Effector memory CD8-positive, alpha-beta T cell (primary cell): ENCODE results near the gene PPM1M.
A peak's percentile ranks its signal among the peaks of the same experiment; 100 is the strongest.

Source experiments
- ATAC-seq: fragments of 150-1000 bp; cut with Tn5 transposase; replicated peaks from 2 replicates; pipeline ENCODE4 v1.10.0; 2021; ENCODE audit warnings: mild to moderate bottlenecking, moderate library complexity
- DNase-seq, 3 experiments: peaks; one replicate each; pipeline ENCODE4 v3.0.0; 2021
- H3K27ac Mint-ChIP-seq, 2 donors: one replicate each; pipeline ENCODE4 v1.8.0; 2022; ENCODE audit warnings: mild to moderate bottlenecking in 2 of 2, mixed read lengths in 2 of 2, moderate library complexity in 2 of 2
- H3K27me3 Mint-ChIP-seq, 2 donors: one replicate each; pipeline ENCODE4 v1.8.0; 2022; ENCODE audit warnings: mixed read lengths in 2 of 2
- H3K36me3 Mint-ChIP-seq: one replicate; pipeline ENCODE4 v1.8.0; 2022; ENCODE audit warnings: mild to moderate bottlenecking, moderate library complexity, mixed read lengths; ENCODE audit not compliant: insufficient read depth
- H3K4me1 Mint-ChIP-seq, 2 donors: one replicate each; pipeline ENCODE4 v1.8.0; 2022; ENCODE audit warnings: low read depth in 2 of 2, mixed read lengths in 2 of 2
- H3K4me3 Mint-ChIP-seq, 2 donors: one replicate each; pipeline ENCODE4 v1.8.0; 2022; ENCODE audit warnings: mild to moderate bottlenecking in 2 of 2, mixed read lengths in 2 of 2, moderate library complexity in 2 of 2
- H3K9me3 Mint-ChIP-seq, 2 donors: one replicate each; pipeline ENCODE4 v1.8.0; 2022; ENCODE audit warnings: mixed read lengths in 2 of 2

Gene PPM1M

DNA sequence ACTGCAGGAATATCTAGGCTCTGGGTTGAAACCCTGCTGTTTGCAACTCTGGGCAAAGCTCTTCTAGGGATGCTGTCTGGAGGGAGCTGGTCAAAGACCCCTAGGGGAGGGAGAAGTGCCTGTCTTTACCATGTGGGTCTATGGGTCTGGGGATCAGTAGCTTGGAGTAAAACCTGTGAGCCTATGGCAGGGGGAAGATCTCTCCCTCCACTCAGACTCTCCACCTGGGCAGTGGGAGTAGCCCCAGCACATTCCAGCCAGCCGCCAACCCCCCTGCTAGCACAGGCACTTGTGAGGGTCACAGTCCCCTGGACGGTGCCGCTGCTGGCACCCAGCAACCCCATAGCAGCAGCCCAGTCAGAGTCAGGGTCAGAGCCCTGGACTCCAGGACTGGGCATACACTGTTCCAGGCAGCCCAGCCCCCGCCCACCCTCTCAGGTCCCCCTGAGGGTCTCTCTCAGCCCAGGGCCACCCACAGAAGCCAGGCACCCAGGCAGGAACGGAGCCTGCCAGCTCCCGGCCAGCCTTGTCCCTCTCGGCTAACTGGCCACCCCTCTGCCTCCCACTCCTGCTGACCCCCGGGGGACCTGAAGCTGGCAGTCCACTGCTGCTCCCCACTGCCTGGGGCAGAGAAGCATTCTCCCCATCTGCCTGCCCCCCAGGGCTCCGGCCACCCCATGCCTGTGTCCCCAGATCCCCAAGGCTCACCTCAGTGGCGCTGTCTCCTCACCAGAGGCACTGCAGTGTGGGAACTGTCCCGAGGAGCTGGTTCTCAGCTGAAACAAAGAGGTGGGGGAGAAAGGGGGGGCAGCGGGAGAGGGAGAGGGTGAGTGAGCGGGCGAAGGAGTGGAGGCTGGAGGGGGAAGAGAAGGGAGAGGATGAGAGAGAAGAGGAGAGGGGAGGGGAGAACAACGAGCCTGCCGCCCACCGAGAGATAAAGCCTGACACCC, 52.9 kb downstream of the PPM1M start:
- Mint-ChIP-seq H3K27me3 (no peaks in the 10 kb centered on the region), H3K4me3 (no peak overlapping the region), H3K9me3 (no peaks in the 10 kb centered on the region), H3K36me3 (no peaks in the 10 kb centered on the region), H3K27ac (peak overlapping the region in 1 of 2 donors; percentile 41), H3K4me1 (peaks cover 16 to 24% of the 10 kb centered on the region in 2 donors)
- DNase-seq: no peak
- ATAC-seq: no peak

GRCh38 chr3:52299247-52299878, 53.8 kb downstream of the PPM1M start:
- no peaks in the 10 kb centered on the region for H3K9me3 Mint-ChIP-seq
- no peak for ATAC-seq

More at GRCh38 chr3:52299247-52299878, 53.8 kb downstream of the PPM1M start:
- no peak overlapping the region for H3K4me3 Mint-ChIP-seq
- peaks cover 16 to 24% of the 10 kb centered on the region in 2 donors for H3K4me1 Mint-ChIP-seq
- peak overlapping the region in 1 of 2 donors; percentile 41 for H3K27ac Mint-ChIP-seq
- H3K27me3 Mint-ChIP-seq: no peaks in the 10 kb centered on the region
- no peaks in the 10 kb centered on the region for H3K36me3 Mint-ChIP-seq
- DNase-seq: no peak
